Panc1 (cell line): ENCODE data around the gene PARD6B. TPM values are rescaled to one million over a fixed set of nuclear protein-coding genes. Genes with fewer than 3 reads are reported as not detected.

Source experiments
- ATAC-seq: fragments of 200-7000 bp; cut with Tn5 transposase; 2 replicates; pipeline ENCODE4 v1.9.1; 2020; ENCODE audit warnings: mild to moderate bottlenecking, moderate library complexity
- BruUV-seq: library from RNA; stranded (reverse); fragments of 400-500 nt; replicated peaks from 2 replicates; lab custom pipeline; 2021; lab: Mats Ljungman, UMichigan
- CTCF ChIA-PET: fragments of 300-600 bp; sonication (Branson Sonifier 250); formaldehyde crosslinking; loops from one replicate; lab custom pipeline; 2022; ENCODE audit warnings: antibody characterized with exemption; lab: Charles Lee
- POLR2A ChIA-PET: fragments of 300-600 bp; sonication (Branson Sonifier 250); formaldehyde crosslinking; loops from one replicate; lab custom pipeline; 2022; ENCODE audit warnings: antibody characterized with exemption; lab: Charles Lee
- DNase-seq: peaks from one replicate; pipeline ENCODE4 v3.0.0-alpha.2; 2010; ENCODE audit warnings: low read depth, low spot score
- H3K27ac ChIP-seq: 2 replicates; pipeline ENCODE4 v1.5.1; 2011; ENCODE audit warnings: mild to moderate bottlenecking, low read length, inconsistent platforms
- H3K27me3 ChIP-seq: fragments of 200-500 bp; sonication (Bioruptor generic); 2 replicates; pipeline ENCODE4 v1.6.0; 2014; ENCODE audit warnings: low read length, inconsistent platforms; ENCODE audit not compliant: control insufficient read depth, insufficient read depth
- H3K36me3 ChIP-seq: fragments of 200-500 bp; sonication (Bioruptor generic); 2 replicates; pipeline ENCODE4 v1.5.1; 2014; ENCODE audit warnings: inconsistent platforms, mild to moderate bottlenecking, low read length, moderate library complexity; ENCODE audit not compliant: control insufficient read depth, insufficient read depth
- H3K4me1 ChIP-seq: 2 replicates; pipeline ENCODE4 v1.5.1; 2011; ENCODE audit warnings: inconsistent platforms, mild to moderate bottlenecking, low read length, moderate library complexity; ENCODE audit not compliant: control insufficient read depth, insufficient read depth
- H3K4me3 ChIP-seq, 2 experiments: 2 replicates each; pipeline ENCODE4 v1.5.1; 2011 to 2012; ENCODE audit warnings: low read depth in 2 of 2, low read length in 2 of 2, mild to moderate bottlenecking in 2 of 2, inconsistent platforms in 1 of 2, moderate library complexity in 1 of 2
- H3K9me3 ChIP-seq: fragments of 200-500 bp; sonication (Bioruptor generic); 2 replicates; pipeline ENCODE4 v1.5.1; 2014; ENCODE audit warnings: low read depth, mild to moderate bottlenecking, inconsistent platforms, low read length, moderate library complexity; ENCODE audit not compliant: control insufficient read depth, insufficient read depth
- POLR2AphosphoS5 ChIP-seq: IDR thresholded peaks from 2 replicates; pipeline ENCODE4 v1.6.1; 2012; ENCODE audit warnings: mild to moderate bottlenecking, low read depth, low read length, moderate library complexity
- REST ChIP-seq, 2 experiments: IDR thresholded peaks; 2 replicates each; pipeline ENCODE4 v1.6.1; 2011 to 2012; ENCODE audit warnings: low read depth in 2 of 2, control low read depth in 1 of 2, low read length in 1 of 2, mild to moderate bottlenecking in 1 of 2, moderate library complexity in 1 of 2; ENCODE audit not compliant: insufficient read depth in 1 of 2
- SIN3A ChIP-seq: IDR thresholded peaks from 2 replicates; pipeline ENCODE4 v1.6.1; 2012; ENCODE audit warnings: low read depth, mild to moderate bottlenecking, low read length, moderate library complexity, borderline replicate concordance; ENCODE audit not compliant: insufficient read depth
- TCF7L2 ChIP-seq: IDR thresholded peaks from 2 replicates; pipeline ENCODE4 v1.6.1; 2011; ENCODE audit warnings: mild to moderate bottlenecking, low read depth, low read length, inconsistent platforms
- in situ Hi-C: cut with HindIII; loops from 2 replicates; pipeline ENCODE4 v1.10.0; 2016; ENCODE audit warnings: low sequenced_read_pairs, low pct_unique_long_range_greater_than_20kb
- intact Hi-C: fragments of 100-400 bp; cut with micrococcal nuclease; formaldehyde crosslinking; loops from one replicate; pipeline ENCODE4 v1.10.0; 2022; ENCODE audit not compliant: unreplicated experiment
- total RNA-seq: library from RNA; stranded (reverse); gene quantifications from one replicate; pipeline ENCODE4 v1.2.1, GENCODE V29; 2021; ENCODE audit not compliant: unreplicated experiment
- TF ChIP-seq, protein P1 (sequence below): fragments of 450-650 bp; IDR thresholded peaks from 2 replicates; pipeline ENCODE4 v1.5.1; 2017; ENCODE audit warnings: mild to moderate bottlenecking

The PARD6B gene
- total RNA-seq, 1 experiment from 2014 or later = 132 TPM

DNA sequence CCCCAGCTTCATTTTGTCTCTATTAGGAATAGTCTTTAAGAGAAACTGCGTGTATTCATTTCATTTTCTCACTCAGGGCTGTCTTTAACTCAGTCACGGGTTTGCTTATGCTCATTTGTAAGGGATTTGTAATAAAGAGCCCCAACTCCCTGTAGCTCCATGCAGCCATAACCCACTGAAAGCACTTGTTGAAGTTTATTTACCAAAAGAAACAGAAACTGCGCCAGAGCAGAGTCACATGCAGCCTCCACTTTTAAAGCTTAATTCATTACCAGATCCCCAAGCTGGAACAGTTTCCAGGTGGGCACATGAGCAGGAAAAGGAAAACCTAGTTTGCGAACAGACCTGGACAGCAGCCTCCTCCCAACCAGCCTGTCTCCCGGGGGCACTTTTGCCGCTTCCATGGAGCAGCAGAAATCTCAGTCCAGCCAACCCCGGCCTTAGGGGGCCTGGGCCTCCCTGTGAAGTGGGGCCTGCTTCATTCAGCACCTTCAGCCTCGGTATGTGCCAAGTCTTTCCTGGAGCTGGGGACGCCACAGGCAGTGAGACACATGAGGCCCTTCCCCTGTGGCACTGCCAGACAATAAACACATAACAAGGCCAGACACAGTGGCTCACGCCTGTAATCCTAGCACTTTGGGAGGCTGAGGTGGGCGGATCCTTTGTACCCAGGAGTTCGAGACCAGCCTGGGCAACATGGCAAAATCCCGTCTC is 68.0 kb downstream of the PARD6B start:
- H3K27ac ChIP-seq = no peak overlapping the region; the same call in 1 of the 2 replicates
- ATAC-seq (no peak), DNase-seq (no peak)
- no peaks in the 10 kb centered on the region for H3K36me3 ChIP-seq
- H3K4me1 ChIP-seq = peaks cover 2% of the 10 kb centered on the region; the same call in 1 of the 2 replicates
- in situ Hi-C loops (no loop called here), intact Hi-C loops (no loop called here)
- CTCF ChIA-PET = no interaction called here
- BruUV-seq = no TSS peak
- no peak overlapping the region for H3K4me3 ChIP-seq
- TF ChIP-seq POLR2AphosphoS5 = no peak
- no peak for TF ChIP-seq REST (IDR thresholded peaks at IDR 0.05; ENCODE audit: insufficient read depth in 1 of 2, low read depth in 2 of 2, low read length in 1 of 2)
- TF ChIP-seq SIN3A = no peak
- no peak for TF ChIP-seq TCF7L2
- TF ChIP-seq, protein P1, sequence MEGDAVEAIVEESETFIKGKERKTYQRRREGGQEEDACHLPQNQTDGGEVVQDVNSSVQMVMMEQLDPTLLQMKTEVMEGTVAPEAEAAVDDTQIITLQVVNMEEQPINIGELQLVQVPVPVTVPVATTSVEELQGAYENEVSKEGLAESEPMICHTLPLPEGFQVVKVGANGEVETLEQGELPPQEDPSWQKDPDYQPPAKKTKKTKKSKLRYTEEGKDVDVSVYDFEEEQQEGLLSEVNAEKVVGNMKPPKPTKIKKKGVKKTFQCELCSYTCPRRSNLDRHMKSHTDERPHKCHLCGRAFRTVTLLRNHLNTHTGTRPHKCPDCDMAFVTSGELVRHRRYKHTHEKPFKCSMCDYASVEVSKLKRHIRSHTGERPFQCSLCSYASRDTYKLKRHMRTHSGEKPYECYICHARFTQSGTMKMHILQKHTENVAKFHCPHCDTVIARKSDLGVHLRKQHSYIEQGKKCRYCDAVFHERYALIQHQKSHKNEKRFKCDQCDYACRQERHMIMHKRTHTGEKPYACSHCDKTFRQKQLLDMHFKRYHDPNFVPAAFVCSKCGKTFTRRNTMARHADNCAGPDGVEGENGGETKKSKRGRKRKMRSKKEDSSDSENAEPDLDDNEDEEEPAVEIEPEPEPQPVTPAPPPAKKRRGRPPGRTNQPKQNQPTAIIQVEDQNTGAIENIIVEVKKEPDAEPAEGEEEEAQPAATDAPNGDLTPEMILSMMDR = no peak
- H3K9me3 ChIP-seq = no peaks in the 10 kb centered on the region
- H3K27me3 ChIP-seq = no peaks in the 10 kb centered on the region
- POLR2A ChIA-PET = no interaction called here

- POLR2A ChIA-PET = no interaction called here
Measured at GRCh38 chr20:50799890-50800550, 68.6 kb downstream of the PARD6B start.

More at GRCh38 chr20:50799890-50800550, 68.6 kb downstream of the PARD6B start:
- DNase-seq (no peak), ATAC-seq (no peak)
- H3K4me3 ChIP-seq = no peak overlapping the region
- H3K27me3 ChIP-seq = no peaks in the 10 kb centered on the region
- intact Hi-C loops = no loop called here
- no peak overlapping the region; the same call in 1 of the 2 replicates for H3K27ac ChIP-seq
- H3K9me3 ChIP-seq = no peaks in the 10 kb centered on the region
- BruUV-seq = no TSS peak
- in situ Hi-C loops = no loop called here
- CTCF ChIA-PET = no interaction called here
- no peaks in the 10 kb centered on the region for H3K36me3 ChIP-seq
- H3K4me1 ChIP-seq = no peaks in the 10 kb centered on the region
- TF ChIP-seq REST (IDR thresholded peaks at IDR 0.05; ENCODE audit: insufficient read depth in 1 of 2, low read depth in 2 of 2, low read length in 1 of 2) = no peak
- TF ChIP-seq POLR2AphosphoS5 = no peak
- TF ChIP-seq TCF7L2 = no peak
- no peak for TF ChIP-seq SIN3A
- TF ChIP-seq, protein P1 = no peak
